ENCODE data around the gene C9orf72.

- TF ChIP-seq TAF1 (CRISPR knock-in tag; IDR thresholded peaks at IDR 0.05) (no peak), CCAR2 (optimal IDR thresholded peaks at IDR 0.05; ENCODE audit: low read depth, low read length) (no peak), RFX5 (IDR thresholded peaks at IDR 0.05; ENCODE audit: low read depth, low read length) (no peak), ETV5 (CRISPR knock-in tag; IDR thresholded peaks at IDR 0.05; ENCODE audit: borderline replicate concordance) (no peak), ZNF329 (CRISPR knock-in tag; IDR thresholded peaks at IDR 0.05; ENCODE audit: low read depth) (no peak), PLSCR1 (CRISPR knock-in tag; IDR thresholded peaks at IDR 0.05; ENCODE audit: borderline replicate concordance) (no peak), NFE2L2 (IDR thresholded peaks at IDR 0.05; ENCODE audit: low read length) (no peak), EHMT2 (IDR thresholded peaks at IDR 0.05; ENCODE audit: borderline replicate concordance, low read depth, low read length) (no peak), ZBTB7A (CRISPR knock-in tag; IDR thresholded peaks at IDR 0.05) (no peak), TBL1XR1 (IDR thresholded peaks at IDR 0.05; ENCODE audit: borderline replicate concordance, low read length, partially characterized antibody) (no peak), POLR2A (IDR thresholded peaks at IDR 0.05; ENCODE audit: insufficient read depth in 1 of 2, low read depth in 2 of 2, low read length in 2 of 2) (no peak)
- TF ChIP-seq, protein P1, sequence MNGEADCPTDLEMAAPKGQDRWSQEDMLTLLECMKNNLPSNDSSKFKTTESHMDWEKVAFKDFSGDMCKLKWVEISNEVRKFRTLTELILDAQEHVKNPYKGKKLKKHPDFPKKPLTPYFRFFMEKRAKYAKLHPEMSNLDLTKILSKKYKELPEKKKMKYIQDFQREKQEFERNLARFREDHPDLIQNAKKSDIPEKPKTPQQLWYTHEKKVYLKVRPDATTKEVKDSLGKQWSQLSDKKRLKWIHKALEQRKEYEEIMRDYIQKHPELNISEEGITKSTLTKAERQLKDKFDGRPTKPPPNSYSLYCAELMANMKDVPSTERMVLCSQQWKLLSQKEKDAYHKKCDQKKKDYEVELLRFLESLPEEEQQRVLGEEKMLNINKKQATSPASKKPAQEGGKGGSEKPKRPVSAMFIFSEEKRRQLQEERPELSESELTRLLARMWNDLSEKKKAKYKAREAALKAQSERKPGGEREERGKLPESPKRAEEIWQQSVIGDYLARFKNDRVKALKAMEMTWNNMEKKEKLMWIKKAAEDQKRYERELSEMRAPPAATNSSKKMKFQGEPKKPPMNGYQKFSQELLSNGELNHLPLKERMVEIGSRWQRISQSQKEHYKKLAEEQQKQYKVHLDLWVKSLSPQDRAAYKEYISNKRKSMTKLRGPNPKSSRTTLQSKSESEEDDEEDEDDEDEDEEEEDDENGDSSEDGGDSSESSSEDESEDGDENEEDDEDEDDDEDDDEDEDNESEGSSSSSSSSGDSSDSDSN (CRISPR knock-in tag; IDR thresholded peaks at IDR 0.05) = no peak
Measured at GRCh38 chr9:27524236-27524635, 49.0 kb downstream of the C9orf72 start, which contains the start of gene IFNK.

Data from HepG2 (cell line).